Left forelimb (tissue), 1 donor: Measurements from ENCODE around the gene PBX1.

Experiments used
- DNase-seq: peaks from one replicate; pipeline ENCODE4 v3.0.0-alpha.2; 2018; ENCODE audit warnings: low spot score

The PBX1 gene

GRCh38 chr1:164721228-164721496 is 162.2 kb downstream of the PBX1 start:
- no peak for DNase-seq

GRCh38 chr1:164723296-164723798 is 164.4 kb downstream of the PBX1 start:
- DNase-seq, result no peak

- no peak for DNase-seq
Measured at GRCh38 chr1:164725401-164725800, 166.4 kb downstream of the PBX1 start.

GRCh38 chr1:164726235-164726634 is 167.3 kb downstream of the PBX1 start:
- DNase-seq, result no peak

GRCh38 chr1:164728719-164729118 is 169.7 kb downstream of the PBX1 start:
- DNase-seq, result no peak

GRCh38 chr1:164731161-164731876 is 172.3 kb downstream of the PBX1 start:
- no peak for DNase-seq

GRCh38 chr1:164733070-164733469 is 174.1 kb downstream of the PBX1 start:
- no peak for DNase-seq

GRCh38 chr1:164733734-164734133 is 174.8 kb downstream of the PBX1 start:
- DNase-seq, result no peak

GRCh38 chr1:164735315-164736052 is 176.5 kb downstream of the PBX1 start:
- DNase-seq, result no peak

- no peak for DNase-seq
Measured at GRCh38 chr1:164736137-164736536, 177.2 kb downstream of the PBX1 start.

GRCh38 chr1:164739189-164739588 is 180.2 kb downstream of the PBX1 start:
- no peak for DNase-seq

- DNase-seq, result no peak
Measured at GRCh38 chr1:164740000-164740526, 181.1 kb downstream of the PBX1 start.

- no peak for DNase-seq
Measured at GRCh38 chr1:164742745-164743144, 183.8 kb downstream of the PBX1 start.

- no peak for DNase-seq
Measured at GRCh38 chr1:164743976-164744375, 185.0 kb downstream of the PBX1 start.

- DNase-seq, result no peak
Measured at GRCh38 chr1:164745736-164746135, 186.8 kb downstream of the PBX1 start.

GRCh38 chr1:164746632-164747031 is 187.6 kb downstream of the PBX1 start:
- no peak for DNase-seq

GRCh38 chr1:164748253-164748899 is 189.4 kb downstream of the PBX1 start:
- no peak for DNase-seq

GRCh38 chr1:164753521-164754077 is 194.6 kb downstream of the PBX1 start:
- no peak for DNase-seq

- no peak for DNase-seq
Measured at GRCh38 chr1:164754088-164754600, 195.2 kb downstream of the PBX1 start.

GRCh38 chr1:164755690-164756089 is 196.7 kb downstream of the PBX1 start:
- no peak for DNase-seq

- DNase-seq, result no peak
Measured at GRCh38 chr1:164756741-164757140, 197.8 kb downstream of the PBX1 start.

GRCh38 chr1:164757625-164758024 is 198.6 kb downstream of the PBX1 start:
- DNase-seq, result no peak
